Skeletal muscle satellite cell (primary cell): Measurements from ENCODE around the gene CLTB. TPM values are rescaled to one million over a fixed set of nuclear protein-coding genes. Genes with fewer than 3 reads are reported as not detected.

ENCODE experiments used
- H3K27me3 ChIP-seq: 2 replicates; pipeline ENCODE4 v1.7.0; 2013; ENCODE audit warnings: low read length; ENCODE audit not compliant: control insufficient read depth, insufficient read depth
- H3K36me3 ChIP-seq: 2 replicates; pipeline ENCODE4 v1.7.0; 2013; ENCODE audit warnings: mild to moderate bottlenecking, control low read depth, low read length; ENCODE audit not compliant: insufficient read depth
- H3K4me1 ChIP-seq: 2 replicates; pipeline ENCODE4 v1.7.0; 2013; ENCODE audit warnings: low read length; ENCODE audit not compliant: control insufficient read depth, insufficient read depth
- H3K4me2 ChIP-seq: 2 replicates; pipeline ENCODE4 v1.7.0; 2013; ENCODE audit warnings: mild to moderate bottlenecking, low read length
- H3K4me3 ChIP-seq: 2 replicates; pipeline ENCODE4 v1.7.0; 2013; ENCODE audit warnings: low read length
- H3K9ac ChIP-seq: 2 replicates; pipeline ENCODE4 v1.7.0; 2013; ENCODE audit warnings: mild to moderate bottlenecking, low read depth, low read length, moderate library complexity
- H3K9me3 ChIP-seq: replicated peaks from 2 replicates; pipeline ENCODE4 v1.7.0; 2013; ENCODE audit warnings: mild to moderate bottlenecking, control low read depth, low read length
- total RNA-seq: library from RNA; depleted of rRNA; stranded (reverse); fragments of >200 nt; gene quantifications from 2 replicates; pipeline ENCODE4 v1.2.3, GENCODE V29; 2012; rRNA removed

CLTB gene
- total RNA-seq = 85.7 and 112 TPM in 2 replicates

GRCh38 chr5:176415952-176416924 is at the start of gene CLTB:
CLTB (minus strand) TSS chr5:176416539; CDS start chr5:176416363, 176 bp downstream.
- Histone ChIP-seq H3K4me3 (peak within 1 kb of the TSS; percentile 96), H3K27me3 (peaks cover 6% of the 10 kb centered on the region), H3K4me2 (peak within 1 kb of the TSS; percentile 92), H3K9ac (peak within 1 kb of the TSS; percentile 94), H3K9me3 (no peaks in the 10 kb centered on the region), H3K36me3 (no peaks in the 10 kb centered on the region), H3K4me1 (peaks cover 49% of the 10 kb centered on the region)

- Histone ChIP-seq H3K4me1 (peaks cover 15% of the 10 kb centered on the region), H3K9ac (no peak overlapping the region), H3K4me3 (no peak overlapping the region), H3K36me3 (peaks cover 8% of the 10 kb centered on the region), H3K4me2 (no peak overlapping the region), H3K27me3 (no peaks in the 10 kb centered on the region), H3K9me3 (no peaks in the 10 kb centered on the region)
Observed at GRCh38 chr5:176463113-176463764, 46.9 kb upstream of the CLTB start.

GRCh38 chr5:176461349-176461748 is 45.0 kb upstream of the CLTB start:
- H3K27me3 ChIP-seq = no peaks in the 10 kb centered on the region

GRCh38 chr5:176458904-176459561 is 42.7 kb upstream of the CLTB start:
- no peak overlapping the region for H3K4me3 ChIP-seq
- H3K9ac ChIP-seq = no peak overlapping the region
- H3K4me1 ChIP-seq = peaks cover 3% of the 10 kb centered on the region
- H3K4me2 ChIP-seq = no peak overlapping the region
- no peaks in the 10 kb centered on the region for H3K27me3 ChIP-seq
- H3K9me3 ChIP-seq = no peaks in the 10 kb centered on the region
- H3K36me3 ChIP-seq = no peaks in the 10 kb centered on the region

More at GRCh38 chr5:176461349-176461748, 45.0 kb upstream of the CLTB start:
- Histone ChIP-seq H3K9ac (no peak overlapping the region), H3K36me3 (peaks cover 5% of the 10 kb centered on the region), H3K9me3 (no peaks in the 10 kb centered on the region), H3K4me1 (peaks cover 10% of the 10 kb centered on the region), H3K4me2 (no peak overlapping the region), H3K4me3 (no peak overlapping the region)

- H3K36me3 ChIP-seq = peaks cover 11% of the 10 kb centered on the region
- H3K4me2 ChIP-seq = no peak overlapping the region
- H3K27me3 ChIP-seq = no peaks in the 10 kb centered on the region
- peaks cover 15% of the 10 kb centered on the region for H3K4me1 ChIP-seq
- H3K9ac ChIP-seq = no peak overlapping the region
- no peak overlapping the region for H3K4me3 ChIP-seq
- no peaks in the 10 kb centered on the region for H3K9me3 ChIP-seq
Observed at GRCh38 chr5:176454724-176455394, 38.5 kb upstream of the CLTB start.

- Histone ChIP-seq H3K9ac (no peak overlapping the region), H3K4me1 (peaks cover 22% of the 10 kb centered on the region), H3K4me2 (peak overlapping the region; percentile 77), H3K4me3 (no peak overlapping the region), H3K9me3 (no peaks in the 10 kb centered on the region), H3K36me3 (peaks cover 14% of the 10 kb centered on the region), H3K27me3 (no peaks in the 10 kb centered on the region)
Observed at GRCh38 chr5:176450077-176450476, 33.7 kb upstream of the CLTB start.

GRCh38 chr5:176447978-176448608 is 31.8 kb upstream of the CLTB start, which contains the start of gene FAF2:
FAF2 (plus strand) TSS chr5:176448385; CDS start chr5:176448408, 23 bp downstream.
- peak within 1 kb of the TSS; percentile 97 for H3K4me2 ChIP-seq
- H3K36me3 ChIP-seq = peaks cover 9% of the 10 kb centered on the region
- H3K9me3 ChIP-seq = no peaks in the 10 kb centered on the region
- peak within 1 kb of the TSS; percentile 95 for H3K4me3 ChIP-seq
- H3K9ac ChIP-seq = peak within 1 kb of the TSS; percentile 98
- no peaks in the 10 kb centered on the region for H3K27me3 ChIP-seq
- H3K4me1 ChIP-seq = peaks cover 20% of the 10 kb centered on the region

- Histone ChIP-seq H3K9ac (peak overlapping the region; percentile 91), H3K9me3 (no peaks in the 10 kb centered on the region), H3K36me3 (peaks cover 7% of the 10 kb centered on the region), H3K4me2 (peak overlapping the region; percentile 97), H3K4me3 (peak overlapping the region; percentile 81), H3K4me1 (peaks cover 17% of the 10 kb centered on the region), H3K27me3 (no peaks in the 10 kb centered on the region)
Observed at GRCh38 chr5:176447591-176447977, 31.2 kb upstream of the CLTB start.

GRCh38 chr5:176446884-176447590 is 30.7 kb upstream of the CLTB start:
- Histone ChIP-seq H3K27me3 (peaks cover 2% of the 10 kb centered on the region), H3K36me3 (peaks cover 3% of the 10 kb centered on the region), H3K4me2 (peak overlapping the region; percentile 97), H3K9ac (peak overlapping the region; percentile 91), H3K4me3 (peak overlapping the region; percentile 81), H3K4me1 (peaks cover 13% of the 10 kb centered on the region), H3K9me3 (no peaks in the 10 kb centered on the region)

- Histone ChIP-seq H3K9me3 (no peaks in the 10 kb centered on the region), H3K4me2 (no peak overlapping the region), H3K36me3 (peaks cover 3% of the 10 kb centered on the region), H3K9ac (no peak overlapping the region), H3K4me1 (peaks cover 13% of the 10 kb centered on the region), H3K27me3 (peaks cover 2% of the 10 kb centered on the region), H3K4me3 (no peak overlapping the region)
Observed at GRCh38 chr5:176446028-176446665, 29.8 kb upstream of the CLTB start.
